GM18498 (cell line): ENCODE data around the gene RNF6.

Source experiments
- ATAC-seq: cut with Tn5 transposase; IDR thresholded peaks from one replicate; pipeline ENCODE4 v1.9.1; 2021; ENCODE audit warnings: mild to moderate bottlenecking, moderate library complexity; ENCODE audit not compliant: unreplicated experiment

Gene RNF6

GRCh38 chr13:26168237-26168814 is 53.8 kb downstream of the RNF6 start:
- no peak for ATAC-seq

DNA sequence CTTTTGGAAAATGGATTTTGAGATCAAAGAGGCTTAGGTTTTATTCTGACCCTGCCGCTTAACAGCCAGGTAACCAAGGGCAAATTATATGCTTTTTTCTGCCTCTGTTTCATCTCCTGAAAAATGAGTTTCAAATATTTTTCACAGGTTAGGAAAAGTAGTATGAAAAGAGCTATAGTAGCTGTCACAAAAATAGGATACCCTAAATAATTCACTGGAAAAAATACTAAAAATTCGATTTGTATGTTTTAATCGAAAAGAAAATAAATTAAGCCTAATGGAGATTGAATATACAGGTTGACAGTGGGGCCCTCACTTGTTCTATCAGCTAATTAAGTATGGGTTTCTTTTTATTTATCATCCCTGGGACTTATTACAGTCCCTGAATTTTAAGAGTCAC is 58.3 kb downstream of the RNF6 start:
- ATAC-seq, result no peak
